Esophagus muscularis mucosa (tissue), 3 donors: ENCODE measurements around the gene CCDC61.

Experiments
- EP300 ChIP-seq: sonication (generic); formaldehyde crosslinking; IDR thresholded peaks from one replicate; pipeline ENCODE4 v1.6.1; 2017; ENCODE audit warnings: antibody characterized with exemption
- POLR2A ChIP-seq: fragments of 450-650 bp; IDR thresholded peaks from one replicate; pipeline ENCODE4 v1.6.1; 2017; ENCODE audit warnings: antibody characterized with exemption, moderate library complexity, mild to moderate bottlenecking, low read depth
- POLR2AphosphoS5 ChIP-seq, 2 donors: sonication (generic); formaldehyde crosslinking; IDR thresholded peaks; one replicate each; pipeline ENCODE4 v1.6.1; 2017; ENCODE audit warnings: antibody characterized with exemption in 2 of 2

- no peak for TF ChIP-seq EP300
- TF ChIP-seq POLR2AphosphoS5 (IDR thresholded peaks at IDR 0.05), result no peak
- no peak for TF ChIP-seq POLR2A
These were observed 43.0 kb upstream of the CCDC61 start for GRCh38 chr19:45952341-45952685.
